HEK293 (cell line): Measurements from ENCODE around the gene C5orf47.

Experiments used
- HOXC10 ChIP-seq: sonication (generic); formaldehyde crosslinking; IDR thresholded peaks from 2 replicates; pipeline ENCODE4 v1.8.1; 2023; ENCODE audit warnings: mild to moderate bottlenecking, missing genetic modification reagents
- KLF8 ChIP-seq: fragments of 450-650 bp; formaldehyde crosslinking; IDR thresholded peaks from 2 replicates; pipeline ENCODE4 v1.5.1; 2016; ENCODE audit warnings: missing biosample characterization, missing genetic modification characterization
- YY1 ChIP-seq: fragments of 450-650 bp; formaldehyde crosslinking; IDR thresholded peaks from 2 replicates; pipeline ENCODE4 v1.5.1; 2018; ENCODE audit warnings: missing biosample characterization, missing genetic modification characterization
- ZEB2 ChIP-seq: fragments of 450-650 bp; formaldehyde crosslinking; IDR thresholded peaks from 2 replicates; pipeline ENCODE4 v1.5.1; 2016; ENCODE audit warnings: missing biosample characterization, missing genetic modification characterization
- ZNF223 ChIP-seq: fragments of 450-650 bp; formaldehyde crosslinking; IDR thresholded peaks from 2 replicates; pipeline ENCODE4 v1.5.1; 2016; ENCODE audit warnings: missing biosample characterization, missing genetic modification characterization
- ZNF274 ChIP-seq, 2 experiments: fragments of 200-500 bp in 1 of 2; fragments of 450-650 bp in 1 of 2; sonication (Bioruptor generic) in 1 of 2; formaldehyde crosslinking in 1 of 2; IDR thresholded peaks; 2 replicates each; pipeline versions ENCODE4 v1.5.1 to v1.6.1; 2014 to 2016; ENCODE audit warnings: borderline replicate concordance in 1 of 2, inconsistent platforms in 1 of 2, low read length in 1 of 2, missing biosample characterization in 1 of 2, missing genetic modification characterization in 1 of 2
- ZNF416 ChIP-seq: fragments of 450-650 bp; formaldehyde crosslinking; IDR thresholded peaks from 2 replicates; pipeline ENCODE4 v1.5.1; 2016; ENCODE audit warnings: missing biosample characterization, missing genetic modification characterization
- ZNF654 ChIP-seq: fragments of 450-650 bp; formaldehyde crosslinking; IDR thresholded peaks from 2 replicates; pipeline ENCODE4 v1.5.1; 2016; ENCODE audit warnings: low read depth, missing biosample characterization, missing genetic modification characterization
- ZNF660 ChIP-seq: fragments of 450-650 bp; IDR thresholded peaks from 2 replicates; pipeline ENCODE4 v1.5.1; 2018; ENCODE audit warnings: missing biosample characterization, mild to moderate bottlenecking, missing genetic modification characterization
- TF ChIP-seq, protein P1 (sequence below): fragments of 450-650 bp; formaldehyde crosslinking; IDR thresholded peaks from 2 replicates; pipeline ENCODE4 v1.5.1; 2016; ENCODE audit warnings: missing biosample characterization, missing genetic modification characterization
- TF ChIP-seq, protein P2 (sequence below): fragments of 450-650 bp; formaldehyde crosslinking; IDR thresholded peaks from 2 replicates; pipeline ENCODE4 v1.5.1; 2016; ENCODE audit warnings: missing biosample characterization, missing genetic modification characterization, low read depth

DNA sequence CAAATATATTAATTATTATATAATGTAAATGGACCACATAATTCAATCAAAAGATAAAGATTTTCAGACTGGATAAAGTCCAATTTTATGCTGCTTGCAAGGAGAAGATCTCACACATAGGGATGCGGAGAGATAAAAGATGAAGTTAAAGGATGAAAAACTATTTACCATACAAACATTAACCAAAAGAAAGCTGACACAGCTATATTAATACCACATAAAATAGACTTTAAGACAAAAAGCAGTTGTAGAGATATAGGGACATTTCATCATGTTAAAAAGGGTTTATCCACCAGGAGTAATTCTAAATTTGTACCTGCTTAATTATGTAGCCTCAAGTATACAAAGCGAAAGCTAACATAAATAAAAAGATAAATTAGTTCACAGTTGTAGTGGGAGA is 41.3 kb downstream of the C5orf47 start:
- no peak for TF ChIP-seq ZEB2 (tag by site-specific recombination)
- TF ChIP-seq HOXC10 (CRISPR knock-in tag), result no peak
- TF ChIP-seq ZNF654 (tag by site-specific recombination), result no peak
- TF ChIP-seq, protein P1, sequence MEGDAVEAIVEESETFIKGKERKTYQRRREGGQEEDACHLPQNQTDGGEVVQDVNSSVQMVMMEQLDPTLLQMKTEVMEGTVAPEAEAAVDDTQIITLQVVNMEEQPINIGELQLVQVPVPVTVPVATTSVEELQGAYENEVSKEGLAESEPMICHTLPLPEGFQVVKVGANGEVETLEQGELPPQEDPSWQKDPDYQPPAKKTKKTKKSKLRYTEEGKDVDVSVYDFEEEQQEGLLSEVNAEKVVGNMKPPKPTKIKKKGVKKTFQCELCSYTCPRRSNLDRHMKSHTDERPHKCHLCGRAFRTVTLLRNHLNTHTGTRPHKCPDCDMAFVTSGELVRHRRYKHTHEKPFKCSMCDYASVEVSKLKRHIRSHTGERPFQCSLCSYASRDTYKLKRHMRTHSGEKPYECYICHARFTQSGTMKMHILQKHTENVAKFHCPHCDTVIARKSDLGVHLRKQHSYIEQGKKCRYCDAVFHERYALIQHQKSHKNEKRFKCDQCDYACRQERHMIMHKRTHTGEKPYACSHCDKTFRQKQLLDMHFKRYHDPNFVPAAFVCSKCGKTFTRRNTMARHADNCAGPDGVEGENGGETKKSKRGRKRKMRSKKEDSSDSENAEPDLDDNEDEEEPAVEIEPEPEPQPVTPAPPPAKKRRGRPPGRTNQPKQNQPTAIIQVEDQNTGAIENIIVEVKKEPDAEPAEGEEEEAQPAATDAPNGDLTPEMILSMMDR (tag by site-specific recombination), result no peak
- no peak for TF ChIP-seq KLF8 (tag by site-specific recombination)
- no peak for TF ChIP-seq ZNF274 (IDR thresholded peaks at IDR 0.05; ENCODE audit: low read length)
- TF ChIP-seq ZNF274 (tag by site-specific recombination; IDR thresholded peaks at IDR 0.05; ENCODE audit: borderline replicate concordance), result no peak
- TF ChIP-seq ZNF223 (tag by site-specific recombination), result no peak
- TF ChIP-seq, protein P2, sequence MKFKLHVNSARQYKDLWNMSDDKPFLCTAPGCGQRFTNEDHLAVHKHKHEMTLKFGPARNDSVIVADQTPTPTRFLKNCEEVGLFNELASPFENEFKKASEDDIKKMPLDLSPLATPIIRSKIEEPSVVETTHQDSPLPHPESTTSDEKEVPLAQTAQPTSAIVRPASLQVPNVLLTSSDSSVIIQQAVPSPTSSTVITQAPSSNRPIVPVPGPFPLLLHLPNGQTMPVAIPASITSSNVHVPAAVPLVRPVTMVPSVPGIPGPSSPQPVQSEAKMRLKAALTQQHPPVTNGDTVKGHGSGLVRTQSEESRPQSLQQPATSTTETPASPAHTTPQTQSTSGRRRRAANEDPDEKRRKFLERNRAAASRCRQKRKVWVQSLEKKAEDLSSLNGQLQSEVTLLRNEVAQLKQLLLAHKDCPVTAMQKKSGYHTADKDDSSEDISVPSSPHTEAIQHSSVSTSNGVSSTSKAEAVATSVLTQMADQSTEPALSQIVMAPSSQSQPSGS, result no peak
- TF ChIP-seq YY1, result no peak
- no peak for TF ChIP-seq ZNF416
- no peak for TF ChIP-seq ZNF660 (tag by site-specific recombination)
